GM20000 (cell line): ENCODE data around the gene TGM2.

Experiments used
- DNase-seq: peaks from one replicate; pipeline ENCODE4 v3.0.0; 2012; ENCODE audit warnings: low spot score
- TF ChIP-seq, protein P1 (sequence below): IDR thresholded peaks from 2 replicates; pipeline ENCODE4 v1.5.1; 2012; ENCODE audit warnings: mild to moderate bottlenecking, control low read depth; ENCODE audit errors: extremely low read depth, missing control alignments

TGM2 gene

GRCh38 chr20:38193586-38194105 is 28.6 kb upstream of the TGM2 start:
- DNase-seq, result no peak
- TF ChIP-seq, protein P1, sequence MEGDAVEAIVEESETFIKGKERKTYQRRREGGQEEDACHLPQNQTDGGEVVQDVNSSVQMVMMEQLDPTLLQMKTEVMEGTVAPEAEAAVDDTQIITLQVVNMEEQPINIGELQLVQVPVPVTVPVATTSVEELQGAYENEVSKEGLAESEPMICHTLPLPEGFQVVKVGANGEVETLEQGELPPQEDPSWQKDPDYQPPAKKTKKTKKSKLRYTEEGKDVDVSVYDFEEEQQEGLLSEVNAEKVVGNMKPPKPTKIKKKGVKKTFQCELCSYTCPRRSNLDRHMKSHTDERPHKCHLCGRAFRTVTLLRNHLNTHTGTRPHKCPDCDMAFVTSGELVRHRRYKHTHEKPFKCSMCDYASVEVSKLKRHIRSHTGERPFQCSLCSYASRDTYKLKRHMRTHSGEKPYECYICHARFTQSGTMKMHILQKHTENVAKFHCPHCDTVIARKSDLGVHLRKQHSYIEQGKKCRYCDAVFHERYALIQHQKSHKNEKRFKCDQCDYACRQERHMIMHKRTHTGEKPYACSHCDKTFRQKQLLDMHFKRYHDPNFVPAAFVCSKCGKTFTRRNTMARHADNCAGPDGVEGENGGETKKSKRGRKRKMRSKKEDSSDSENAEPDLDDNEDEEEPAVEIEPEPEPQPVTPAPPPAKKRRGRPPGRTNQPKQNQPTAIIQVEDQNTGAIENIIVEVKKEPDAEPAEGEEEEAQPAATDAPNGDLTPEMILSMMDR, result no peak

- DNase-seq, result no peak
- TF ChIP-seq, protein P1, result no peak
Measured at GRCh38 chr20:38192323-38192885, 27.3 kb upstream of the TGM2 start.

DNA sequence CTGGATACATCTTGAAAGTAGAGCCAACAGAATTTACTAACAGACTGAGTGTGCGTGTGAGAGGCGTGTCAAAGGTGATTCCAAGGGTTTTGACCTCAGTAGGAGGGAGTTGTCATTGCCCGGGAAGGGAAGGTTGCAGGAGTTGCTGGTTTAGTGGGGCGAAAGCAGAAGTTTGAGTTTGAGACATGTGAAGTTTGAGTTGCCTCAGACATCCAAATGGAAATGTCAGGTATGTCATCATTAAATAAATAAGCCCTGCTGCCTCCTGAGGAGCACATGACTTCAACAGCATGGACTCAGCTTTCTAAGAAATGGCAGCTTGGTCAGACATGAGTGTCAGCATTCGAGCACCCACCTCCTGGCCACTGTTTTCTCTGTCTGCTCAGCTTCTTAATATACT is 26.6 kb upstream of the TGM2 start:
- no peak for DNase-seq
- TF ChIP-seq, protein P1, result no peak

DNA sequence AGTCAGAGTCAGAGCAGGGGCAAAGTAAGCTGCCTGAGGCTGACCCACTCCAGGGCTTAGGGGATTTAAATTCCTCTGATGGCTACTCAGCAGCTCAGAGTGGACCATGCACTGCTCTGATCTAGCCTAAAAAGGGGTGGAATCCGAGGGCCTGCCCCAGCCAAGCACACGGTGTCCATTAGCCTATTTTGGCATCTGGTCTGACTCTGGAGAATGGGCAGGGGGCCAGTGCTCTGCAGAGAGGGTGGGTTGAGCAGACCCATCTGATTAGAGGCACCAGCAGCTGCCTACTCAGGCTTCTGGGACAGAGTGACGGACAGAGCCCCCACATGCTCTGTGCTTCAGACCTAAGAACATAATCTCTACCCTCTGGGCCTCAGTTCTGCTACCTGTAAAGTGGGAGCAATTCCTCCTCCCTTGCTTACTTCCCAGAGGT is 25.9 kb upstream of the TGM2 start:
- TF ChIP-seq, protein P1, result no peak
- no peak for DNase-seq

DNA sequence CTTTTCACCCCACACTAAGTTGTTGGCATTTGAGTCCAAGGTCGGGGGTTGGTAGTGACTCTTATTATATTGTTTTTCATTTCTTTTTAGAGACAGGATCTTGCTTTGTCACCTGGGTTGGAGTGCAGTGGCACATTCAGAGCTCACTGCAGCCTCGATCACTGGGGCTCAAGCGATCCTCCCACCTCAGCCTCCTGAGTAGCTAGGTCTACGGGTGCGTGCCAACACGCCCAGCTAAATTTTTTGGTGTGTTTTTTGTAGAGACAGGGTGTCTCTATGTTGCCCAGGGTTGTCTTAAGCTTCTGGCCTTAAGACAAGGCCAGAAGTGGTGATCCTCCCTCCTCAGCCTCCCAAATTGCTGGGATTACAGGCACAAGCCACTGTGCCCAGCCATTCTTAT is 25.1 kb upstream of the TGM2 start:
- DNase-seq, result no peak
- TF ChIP-seq, protein P1, result no peak

- TF ChIP-seq, protein P1, result no peak
- no peak for DNase-seq
Measured at GRCh38 chr20:38187517-38187916, 22.4 kb upstream of the TGM2 start.

DNA sequence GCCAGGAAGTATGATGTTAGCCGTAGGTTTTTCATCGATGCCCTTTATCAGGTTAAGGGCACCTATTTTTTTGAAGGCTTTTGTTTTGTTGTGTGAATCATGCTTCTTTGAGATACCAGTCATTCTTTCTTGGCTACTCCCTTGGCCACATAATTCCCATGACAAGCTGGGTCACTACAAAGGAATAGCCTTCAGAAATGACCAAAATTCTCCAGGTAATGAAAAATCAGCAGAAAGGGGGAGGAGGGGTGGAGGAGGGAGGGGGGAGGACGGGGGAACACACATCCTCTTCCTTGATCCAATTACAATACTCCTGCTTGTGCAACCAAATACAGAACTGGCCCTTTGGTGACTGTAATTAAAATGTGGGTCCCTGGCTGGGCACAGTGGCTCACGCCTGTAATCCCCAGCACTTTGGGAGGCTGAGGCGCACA is 21.7 kb upstream of the TGM2 start:
- TF ChIP-seq, protein P1, result no peak
- no peak for DNase-seq
